Bronchial epithelial cell (primary cell): ENCODE data around the gene RCAN2. TPM values are rescaled to one million over a fixed set of nuclear protein-coding genes. Genes with fewer than 3 reads are reported as not detected.

Experiments
- DNase-seq: peaks from one replicate; pipeline ENCODE4 v3.0.0-alpha.2; 2010; ENCODE audit warnings: low read depth
- FAIRE-seq: peaks from 2 replicates; lab custom pipeline; 2011; peaks lifted over from hg19 to GRCh38; lab: Jason Lieb, UNC
- H3K27me3 ChIP-seq: 2 replicates; pipeline ENCODE4 v1.5.1; 2011; ENCODE audit warnings: low read length; ENCODE audit not compliant: control insufficient read depth, insufficient read depth
- H3K36me3 ChIP-seq: 2 replicates; pipeline ENCODE4 v1.5.1; 2011; ENCODE audit warnings: low read length; ENCODE audit not compliant: control insufficient read depth, insufficient read depth
- H3K4me3 ChIP-seq: 2 replicates; pipeline ENCODE4 v1.5.1; 2011; ENCODE audit warnings: mild to moderate bottlenecking, low read depth, low read length, control low read depth
- total RNA-seq: library from RNA; depleted of rRNA; stranded (reverse); fragments of >200 nt; gene quantifications from 2 replicates; pipeline ENCODE4 v1.2.1, GENCODE V29; 2014
- TF ChIP-seq, protein P1 (sequence below): IDR thresholded peaks from 2 replicates; pipeline ENCODE4 v1.5.1; 2011; ENCODE audit warnings: mild to moderate bottlenecking, moderate library complexity, low read length, control low read depth, inconsistent platforms; ENCODE audit not compliant: insufficient read depth, severe bottlenecking

Gene RCAN2
- total RNA-seq, 1 donor from 2014 or later: under 0.01 TPM

DNA sequence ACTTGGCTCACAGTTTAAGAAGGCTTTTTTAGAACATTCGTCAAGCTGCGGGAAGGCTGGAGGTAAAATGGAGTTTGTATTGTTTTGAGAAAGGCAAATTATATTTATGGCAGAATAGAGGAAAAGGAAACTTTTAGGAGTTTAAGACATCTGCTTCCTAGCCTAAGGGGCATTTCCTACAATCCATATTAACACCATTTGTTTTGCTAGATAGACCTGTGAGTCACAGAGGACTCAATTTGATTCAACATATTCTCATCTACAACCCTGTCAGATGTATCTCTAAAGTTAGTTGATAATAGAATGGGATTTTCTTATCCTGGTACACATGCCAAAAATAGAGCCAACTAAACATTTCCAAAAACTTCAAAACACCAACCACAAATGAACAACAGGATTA lies 35.0 kb downstream of the RCAN2 start:
- FAIRE-seq: no peak
- no peaks in the 10 kb centered on the region for H3K36me3 ChIP-seq
- no peak for DNase-seq
- H3K27me3 ChIP-seq: no peaks in the 10 kb centered on the region
- TF ChIP-seq, protein P1, sequence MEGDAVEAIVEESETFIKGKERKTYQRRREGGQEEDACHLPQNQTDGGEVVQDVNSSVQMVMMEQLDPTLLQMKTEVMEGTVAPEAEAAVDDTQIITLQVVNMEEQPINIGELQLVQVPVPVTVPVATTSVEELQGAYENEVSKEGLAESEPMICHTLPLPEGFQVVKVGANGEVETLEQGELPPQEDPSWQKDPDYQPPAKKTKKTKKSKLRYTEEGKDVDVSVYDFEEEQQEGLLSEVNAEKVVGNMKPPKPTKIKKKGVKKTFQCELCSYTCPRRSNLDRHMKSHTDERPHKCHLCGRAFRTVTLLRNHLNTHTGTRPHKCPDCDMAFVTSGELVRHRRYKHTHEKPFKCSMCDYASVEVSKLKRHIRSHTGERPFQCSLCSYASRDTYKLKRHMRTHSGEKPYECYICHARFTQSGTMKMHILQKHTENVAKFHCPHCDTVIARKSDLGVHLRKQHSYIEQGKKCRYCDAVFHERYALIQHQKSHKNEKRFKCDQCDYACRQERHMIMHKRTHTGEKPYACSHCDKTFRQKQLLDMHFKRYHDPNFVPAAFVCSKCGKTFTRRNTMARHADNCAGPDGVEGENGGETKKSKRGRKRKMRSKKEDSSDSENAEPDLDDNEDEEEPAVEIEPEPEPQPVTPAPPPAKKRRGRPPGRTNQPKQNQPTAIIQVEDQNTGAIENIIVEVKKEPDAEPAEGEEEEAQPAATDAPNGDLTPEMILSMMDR: no peak
- no peak overlapping the region for H3K4me3 ChIP-seq

DNA sequence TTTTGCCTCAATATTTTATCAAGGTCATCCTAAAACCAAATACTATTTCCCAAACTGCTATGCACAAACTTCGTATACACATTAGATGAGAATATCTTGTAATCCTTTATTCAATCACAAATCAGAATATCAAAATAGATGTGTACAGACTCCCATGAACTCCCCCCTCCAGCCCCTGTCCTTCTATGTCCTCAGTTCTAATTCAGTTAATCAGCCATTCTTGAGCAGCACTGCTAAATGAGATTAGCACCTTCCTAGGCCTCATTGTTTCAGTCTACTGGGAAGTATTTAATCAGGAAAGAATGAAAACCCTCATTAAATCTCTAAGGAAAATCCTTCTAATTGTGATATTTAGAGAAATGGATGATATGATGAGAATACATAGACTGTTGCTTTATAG lies 36.6 kb downstream of the RCAN2 start:
- DNase-seq (no peak), FAIRE-seq (no peak)
- TF ChIP-seq, protein P1: no peak

GRCh38 chr6:46453741-46454316 lies 37.4 kb downstream of the RCAN2 start:
- DNase-seq: no peak

More for the DNA sequence above, 36.6 kb downstream of the RCAN2 start:
- no peak overlapping the region for H3K4me3 ChIP-seq
- no peaks in the 10 kb centered on the region for H3K27me3 ChIP-seq
- no peaks in the 10 kb centered on the region for H3K36me3 ChIP-seq

GRCh38 chr6:46453216-46453615 lies 38.0 kb downstream of the RCAN2 start:
- Histone ChIP-seq H3K4me3 (no peak overlapping the region), H3K27me3 (no peaks in the 10 kb centered on the region), H3K36me3 (no peaks in the 10 kb centered on the region)
- TF ChIP-seq, protein P1: no peak
- DNase-seq (no peak), FAIRE-seq (no peak)

More at GRCh38 chr6:46453741-46454316, 37.4 kb downstream of the RCAN2 start:
- Histone ChIP-seq H3K27me3 (no peaks in the 10 kb centered on the region), H3K4me3 (no peak overlapping the region), H3K36me3 (no peaks in the 10 kb centered on the region)
- no peak for FAIRE-seq
- TF ChIP-seq, protein P1: no peak

GRCh38 chr6:46452312-46452917 lies 38.8 kb downstream of the RCAN2 start:
- FAIRE-seq: no peak
- H3K4me3 ChIP-seq: no peak overlapping the region
- DNase-seq: no peak
- no peaks in the 10 kb centered on the region for H3K36me3 ChIP-seq
- TF ChIP-seq, protein P1: no peak
- no peaks in the 10 kb centered on the region for H3K27me3 ChIP-seq
